Esophagus muscularis mucosa (tissue), 3 donors: ENCODE measurements around the gene AQP1.

Experiments used
- CTCF ChIP-seq, 3 experiments: fragments of 200-600 bp in 2 of 3; fragments of 450-650 bp in 1 of 3; sonication (generic) in 2 of 3; IDR thresholded peaks; one replicate each; pipeline ENCODE4 v1.5.1; 2017 to 2019; ENCODE audit warnings: antibody characterized with exemption in 3 of 3, mild to moderate bottlenecking in 2 of 3, moderate library complexity in 1 of 3
- EP300 ChIP-seq: sonication (generic); formaldehyde crosslinking; IDR thresholded peaks from one replicate; pipeline ENCODE4 v1.6.1; 2017; ENCODE audit warnings: antibody characterized with exemption

GRCh38 chr7:30908681-30909080 is 3.0 kb upstream of the AQP1 start:
- TF ChIP-seq EP300 = no peak
- no peak for TF ChIP-seq CTCF (IDR thresholded peaks at IDR 0.05)
